Hepatocyte (in vitro differentiated cells): Measurements from ENCODE around the gene UNC93B1. TPM values are rescaled to one million over a fixed set of nuclear protein-coding genes. Genes with fewer than 3 reads are reported as not detected.

Experiments used
- DNase-seq: peaks from one replicate; pipeline ENCODE4 v3.0.0-alpha.2; 2016; ENCODE audit warnings: low spot score
- H2AFZ ChIP-seq: fragments of 200-600 bp; sonication (generic); 2 replicates; pipeline ENCODE4 v1.6.0; 2016; ENCODE audit warnings: antibody characterized with exemption, mild to moderate bottlenecking
- H3K27ac ChIP-seq: fragments of 200-600 bp; sonication (generic); 2 replicates; pipeline ENCODE4 v1.5.1; 2016; ENCODE audit warnings: mild to moderate bottlenecking
- H3K27me3 ChIP-seq: fragments of 200-600 bp; sonication (generic); 2 replicates; pipeline ENCODE4 v1.6.1; 2016
- H3K36me3 ChIP-seq: fragments of 200-600 bp; sonication (generic); replicated peaks from 2 replicates; pipeline ENCODE4 v1.5.1; 2016; ENCODE audit warnings: low read depth; ENCODE audit not compliant: insufficient read depth
- H3K4me1 ChIP-seq: fragments of 200-600 bp; sonication (generic); 2 replicates; pipeline ENCODE4 v1.5.1; 2016; ENCODE audit warnings: mild to moderate bottlenecking, moderate library complexity; ENCODE audit not compliant: insufficient read depth
- H3K4me2 ChIP-seq: fragments of 200-600 bp; sonication (generic); 2 replicates; pipeline ENCODE4 v1.6.0; 2016
- H3K4me3 ChIP-seq: fragments of 200-600 bp; sonication (generic); 2 replicates; pipeline ENCODE4 v1.5.1; 2016; ENCODE audit warnings: mild to moderate bottlenecking
- H3K79me2 ChIP-seq: fragments of 200-600 bp; sonication (generic); 2 replicates; pipeline ENCODE4 v1.6.0; 2017; ENCODE audit warnings: mild to moderate bottlenecking
- H3K9me2 ChIP-seq: fragments of 200-600 bp; sonication (generic); replicated peaks from 2 replicates; pipeline ENCODE4 v1.6.0; 2017; ENCODE audit warnings: mild to moderate bottlenecking; ENCODE audit not compliant: insufficient read depth
- H3K9me3 ChIP-seq: fragments of 200-600 bp; sonication (generic); 2 replicates; pipeline ENCODE4 v1.5.1; 2016; ENCODE audit warnings: low read depth, mild to moderate bottlenecking
- H4K20me1 ChIP-seq: fragments of 200-600 bp; sonication (generic); 2 replicates; pipeline ENCODE4 v1.6.0; 2016; ENCODE audit warnings: mild to moderate bottlenecking; ENCODE audit not compliant: insufficient read depth, poor library complexity, severe bottlenecking
- CTCF ChIP-seq: fragments of 200-600 bp; sonication (generic); IDR thresholded peaks from 2 replicates; pipeline ENCODE4 v1.5.1; 2016; ENCODE audit warnings: antibody characterized with exemption, mild to moderate bottlenecking; ENCODE audit not compliant: poor library complexity
- EZH2 ChIP-seq: fragments of 200-600 bp; sonication (generic); IDR thresholded peaks from 2 replicates; pipeline ENCODE4 v1.6.1; 2016; ENCODE audit warnings: antibody characterized with exemption, mild to moderate bottlenecking, borderline replicate concordance
- EZH2phosphoT487 ChIP-seq: fragments of 200-600 bp; sonication (generic); IDR thresholded peaks from one replicate; pipeline ENCODE4 v1.6.1; 2018; ENCODE audit warnings: antibody characterized with exemption, mild to moderate bottlenecking, low read depth, moderate library complexity; ENCODE audit not compliant: unreplicated experiment, severe bottlenecking
- WGBS: methylation state at CpG from one replicate; pipeline ENCODE4 v1.1.6; 2016; ENCODE audit warnings: low lambda C conversion rate; ENCODE audit errors: missing lambda C conversion rate; 5-methylcytosine and 5-hydroxymethylcytosine counted together
- polyA plus RNA-seq: library from polyadenylated mRNA; unstranded; fragments of >200 nt; fragmentation: Nextera tagmentation; extraction: Ambion mirVana; gene quantifications from 2 replicates; pipeline ENCODE4 v1.2.1, GENCODE V29; 2016
- total RNA-seq: library from RNA; depleted of rRNA; stranded (reverse); fragments of >200 nt; gene quantifications from 2 replicates; pipeline ENCODE4 v1.2.3, GENCODE V29; 2014

Gene UNC93B1
- total and polyA plus RNA-seq, 2 experiments from 2014 or later: 23.5 to 38.0 TPM

GRCh38 chr11:68021167-68021787 is 17.4 kb upstream of the UNC93B1 start:
- Histone ChIP-seq H3K9me2 (no peaks in the 10 kb centered on the region), H3K9me3 (no peaks in the 10 kb centered on the region), H3K36me3 (no peaks in the 10 kb centered on the region), H3K4me2 (no peak overlapping the region), H3K27me3 (no peaks in the 10 kb centered on the region), H3K79me2 (no peaks in the 10 kb centered on the region), H4K20me1 (no peaks in the 10 kb centered on the region), H3K4me3 (no peak overlapping the region), H3K27ac (no peak overlapping the region), H3K4me1 (peaks cover 10% of the 10 kb centered on the region), H2AFZ (no peak overlapping the region)
- 57% methylated on average over 19 of the region's 27 CpGs for WGBS
- peak; percentile 68 for DNase-seq
- TF ChIP-seq CTCF (peak; percentile 38), EZH2phosphoT487 (no peak)

GRCh38 chr11:68020575-68020974 is 16.7 kb upstream of the UNC93B1 start:
- peak; percentile 47 for DNase-seq
- no peaks in the 10 kb centered on the region for H4K20me1 ChIP-seq
- no peak overlapping the region for H3K4me3 ChIP-seq
- H2AFZ ChIP-seq: no peak overlapping the region
- H3K27me3 ChIP-seq: no peaks in the 10 kb centered on the region
- TF ChIP-seq EZH2phosphoT487 (no peak), EZH2 (no peak), CTCF (peak; percentile 35)
- WGBS: 62% methylated on average over 11 of the region's 11 CpGs
- no peaks in the 10 kb centered on the region for H3K36me3 ChIP-seq
- H3K27ac ChIP-seq: no peak overlapping the region
- H3K4me1 ChIP-seq: peaks cover 10% of the 10 kb centered on the region
- no peaks in the 10 kb centered on the region for H3K9me3 ChIP-seq
- H3K4me2 ChIP-seq: no peak overlapping the region
- no peaks in the 10 kb centered on the region for H3K79me2 ChIP-seq
- no peaks in the 10 kb centered on the region for H3K9me2 ChIP-seq

- TF ChIP-seq EZH2 (no peak), CTCF (no peak), EZH2phosphoT487 (no peak)
These were observed 15.6 kb upstream of the UNC93B1 start for GRCh38 chr11:68019486-68019885.

GRCh38 chr11:68018730-68019190 is 14.9 kb upstream of the UNC93B1 start:
- DNase-seq: no peak
- 93% methylated on average over 17 of the region's 18 CpGs for WGBS
- no peaks in the 10 kb centered on the region for H3K36me3 ChIP-seq
- H2AFZ ChIP-seq: no peak overlapping the region
- TF ChIP-seq EZH2: no peak
- TF ChIP-seq EZH2phosphoT487: no peak
- no peak for TF ChIP-seq CTCF
- no peak overlapping the region for H3K4me2 ChIP-seq
- no peaks in the 10 kb centered on the region for H3K27me3 ChIP-seq
- no peaks in the 10 kb centered on the region for H3K79me2 ChIP-seq
- H3K9me3 ChIP-seq: no peaks in the 10 kb centered on the region
- H3K27ac ChIP-seq: no peak overlapping the region
- no peaks in the 10 kb centered on the region for H4K20me1 ChIP-seq
- H3K9me2 ChIP-seq: no peaks in the 10 kb centered on the region
- H3K4me1 ChIP-seq: peaks cover 19% of the 10 kb centered on the region
- no peak overlapping the region for H3K4me3 ChIP-seq

More at GRCh38 chr11:68019486-68019885, 15.6 kb upstream of the UNC93B1 start:
- H3K79me2 ChIP-seq: no peaks in the 10 kb centered on the region
- H2AFZ ChIP-seq: no peak overlapping the region
- H3K4me1 ChIP-seq: peaks cover 12% of the 10 kb centered on the region
- no peak for DNase-seq
- H4K20me1 ChIP-seq: no peaks in the 10 kb centered on the region
- no peak overlapping the region for H3K4me3 ChIP-seq
- WGBS: 94% methylated on average over 12 of the region's 12 CpGs
- no peaks in the 10 kb centered on the region for H3K9me2 ChIP-seq
- no peaks in the 10 kb centered on the region for H3K27me3 ChIP-seq
- H3K9me3 ChIP-seq: no peaks in the 10 kb centered on the region
- no peak overlapping the region for H3K27ac ChIP-seq
- no peaks in the 10 kb centered on the region for H3K36me3 ChIP-seq
- no peak overlapping the region for H3K4me2 ChIP-seq
